SU-DHL-6 (cell line): ENCODE data around the gene ZMPSTE24.

Experiments used
- H2AFZ ChIP-seq: fragments of 200-600 bp; sonication (generic); 2 replicates; pipeline ENCODE4 v1.6.1; 2014; ENCODE audit warnings: low read depth, mild to moderate bottlenecking, moderate library complexity, mixed read lengths, antibody characterized with exemption, low read length; ENCODE audit not compliant: severe bottlenecking
- H3F3A ChIP-seq: fragments of 200-600 bp; shearing (Covaris generic); 2 replicates; pipeline ENCODE4 v1.6.0; 2016; ENCODE audit warnings: antibody characterized with exemption, mild to moderate bottlenecking; ENCODE audit not compliant: insufficient read depth
- H3K27ac ChIP-seq: fragments of 200-600 bp; sonication (generic); 2 replicates; pipeline ENCODE4 v1.5.1; 2016; ENCODE audit warnings: low read depth, mild to moderate bottlenecking, low read length, moderate library complexity, mixed read lengths
- H3K27me3 ChIP-seq: fragments of 200-600 bp; sonication (generic), shearing (Covaris generic); 2 replicates; pipeline ENCODE4 v1.6.0; 2014; ENCODE audit warnings: mild to moderate bottlenecking, low read length
- H3K36me3 ChIP-seq: fragments of 200-600 bp; sonication (generic); 2 replicates; pipeline ENCODE4 v1.6.1; 2014; ENCODE audit warnings: mild to moderate bottlenecking, low read length, mixed read lengths
- H3K4me2 ChIP-seq: fragments of 300-600, 200-600 bp; shearing (Covaris generic), sonication (generic); 2 replicates; pipeline ENCODE4 v1.6.0; 2014; ENCODE audit warnings: low read length, low read depth, mild to moderate bottlenecking; ENCODE audit not compliant: poor library complexity, severe bottlenecking
- H3K4me3 ChIP-seq: fragments of 200-600 bp; sonication (generic); 2 replicates; pipeline ENCODE4 v1.5.1; 2014; ENCODE audit warnings: antibody characterized with exemption, low read length, mild to moderate bottlenecking, mixed read lengths; ENCODE audit not compliant: insufficient read depth, poor library complexity, severe bottlenecking
- H3K79me2 ChIP-seq: fragments of 200-600 bp; sonication (generic); 2 replicates; pipeline ENCODE4 v1.6.1; 2014; ENCODE audit warnings: mild to moderate bottlenecking, low read length, moderate library complexity; ENCODE audit not compliant: insufficient read depth
- H3K9ac ChIP-seq: fragments of 200-600 bp; sonication (generic); 2 replicates; pipeline ENCODE4 v1.7.0; 2014; ENCODE audit warnings: mild to moderate bottlenecking, low read length
- H3K9me2 ChIP-seq: fragments of 200-600 bp; sonication (generic); replicated peaks from 2 replicates; pipeline ENCODE4 v1.6.1; 2014; ENCODE audit warnings: low read length; ENCODE audit not compliant: insufficient read depth
- H3K9me3 ChIP-seq: fragments of 200-600 bp; sonication (generic); 2 replicates; pipeline ENCODE4 v1.6.1; 2014; ENCODE audit warnings: low read length, mixed read lengths; ENCODE audit not compliant: insufficient read depth
- H4K20me1 ChIP-seq: fragments of 200-600 bp; sonication (generic); 2 replicates; pipeline ENCODE4 v1.6.1; 2014; ENCODE audit warnings: low read depth, mild to moderate bottlenecking, antibody characterized with exemption, low read length, moderate library complexity, mixed read lengths
- EZH2phosphoT487 ChIP-seq: fragments of 200-600 bp; sonication (generic), shearing (Covaris generic); conservative IDR thresholded peaks from 2 replicates; pipeline ENCODE4 v1.6.1; 2018; ENCODE audit warnings: mild to moderate bottlenecking, antibody characterized with exemption, low read length, moderate library complexity, mixed read lengths
- TF ChIP-seq, protein P1 (sequence below): fragments of 200-600 bp; sonication (generic); IDR thresholded peaks from one replicate; pipeline ENCODE4 v1.5.1; 2017; ENCODE audit warnings: antibody characterized with exemption, mild to moderate bottlenecking, low read length, moderate library complexity; ENCODE audit not compliant: insufficient read depth, poor library complexity, severe bottlenecking

ZMPSTE24 gene

GRCh38 chr1:40267767-40268187, 9.7 kb downstream of the ZMPSTE24 start:
- H3K27ac ChIP-seq: no peak overlapping the region

DNA sequence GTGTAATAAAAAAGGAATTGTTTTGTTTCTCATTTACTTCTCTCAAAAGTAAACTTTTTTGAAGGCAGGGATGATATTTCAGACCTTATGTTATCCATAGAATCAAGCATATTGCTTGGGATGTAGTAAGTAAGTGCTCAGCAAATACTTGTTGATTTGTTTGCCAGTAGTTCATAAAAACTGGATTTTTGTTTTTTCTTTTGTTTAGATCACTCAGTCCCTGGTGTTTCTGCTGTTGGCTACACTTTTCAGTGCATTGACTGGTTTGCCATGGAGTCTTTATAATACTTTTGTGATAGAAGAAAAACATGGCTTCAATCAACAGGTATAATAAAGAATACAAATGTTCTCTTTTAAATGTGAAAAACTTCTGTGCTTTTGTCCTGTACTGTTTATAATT, 10.2 kb downstream of the ZMPSTE24 start:
- TF ChIP-seq EZH2phosphoT487: no peak
- TF ChIP-seq, protein P1, sequence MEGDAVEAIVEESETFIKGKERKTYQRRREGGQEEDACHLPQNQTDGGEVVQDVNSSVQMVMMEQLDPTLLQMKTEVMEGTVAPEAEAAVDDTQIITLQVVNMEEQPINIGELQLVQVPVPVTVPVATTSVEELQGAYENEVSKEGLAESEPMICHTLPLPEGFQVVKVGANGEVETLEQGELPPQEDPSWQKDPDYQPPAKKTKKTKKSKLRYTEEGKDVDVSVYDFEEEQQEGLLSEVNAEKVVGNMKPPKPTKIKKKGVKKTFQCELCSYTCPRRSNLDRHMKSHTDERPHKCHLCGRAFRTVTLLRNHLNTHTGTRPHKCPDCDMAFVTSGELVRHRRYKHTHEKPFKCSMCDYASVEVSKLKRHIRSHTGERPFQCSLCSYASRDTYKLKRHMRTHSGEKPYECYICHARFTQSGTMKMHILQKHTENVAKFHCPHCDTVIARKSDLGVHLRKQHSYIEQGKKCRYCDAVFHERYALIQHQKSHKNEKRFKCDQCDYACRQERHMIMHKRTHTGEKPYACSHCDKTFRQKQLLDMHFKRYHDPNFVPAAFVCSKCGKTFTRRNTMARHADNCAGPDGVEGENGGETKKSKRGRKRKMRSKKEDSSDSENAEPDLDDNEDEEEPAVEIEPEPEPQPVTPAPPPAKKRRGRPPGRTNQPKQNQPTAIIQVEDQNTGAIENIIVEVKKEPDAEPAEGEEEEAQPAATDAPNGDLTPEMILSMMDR: no peak
- no peak overlapping the region for H3K27ac ChIP-seq

More at GRCh38 chr1:40267767-40268187, 9.7 kb downstream of the ZMPSTE24 start:
- H3K36me3 ChIP-seq: peaks cover 30% of the 10 kb centered on the region
- no peak overlapping the region for H3K4me3 ChIP-seq
- TF ChIP-seq EZH2phosphoT487: no peak
- TF ChIP-seq, protein P1: no peak
- no peak overlapping the region for H3K9ac ChIP-seq
- no peak overlapping the region for H3K4me2 ChIP-seq
- H3K9me3 ChIP-seq: no peaks in the 10 kb centered on the region
- H2AFZ ChIP-seq: no peak overlapping the region
- no peaks in the 10 kb centered on the region for H4K20me1 ChIP-seq
- peaks cover 15% of the 10 kb centered on the region for H3K79me2 ChIP-seq
- no peaks in the 10 kb centered on the region for H3K9me2 ChIP-seq
- no peaks in the 10 kb centered on the region for H3K27me3 ChIP-seq
- peaks cover 3% of the 10 kb centered on the region; the same call in 1 of the 2 replicates for H3F3A ChIP-seq

GRCh38 chr1:40270152-40270834, 12.3 kb downstream of the ZMPSTE24 start:
- H3K79me2 ChIP-seq: peaks cover 4% of the 10 kb centered on the region
- H3K36me3 ChIP-seq: peaks cover 34% of the 10 kb centered on the region

More for the DNA sequence above, 10.2 kb downstream of the ZMPSTE24 start:
- Histone ChIP-seq H3K36me3 (peaks cover 28% of the 10 kb centered on the region), H3K27me3 (no peaks in the 10 kb centered on the region), H2AFZ (no peak overlapping the region), H3K9ac (no peak overlapping the region), H3K4me2 (no peak overlapping the region), H4K20me1 (no peaks in the 10 kb centered on the region), H3K4me3 (no peak overlapping the region), H3K9me3 (no peaks in the 10 kb centered on the region), H3F3A (peaks cover 3% of the 10 kb centered on the region; the same call in 1 of the 2 replicates), H3K9me2 (no peaks in the 10 kb centered on the region), H3K79me2 (peaks cover 15% of the 10 kb centered on the region)

DNA sequence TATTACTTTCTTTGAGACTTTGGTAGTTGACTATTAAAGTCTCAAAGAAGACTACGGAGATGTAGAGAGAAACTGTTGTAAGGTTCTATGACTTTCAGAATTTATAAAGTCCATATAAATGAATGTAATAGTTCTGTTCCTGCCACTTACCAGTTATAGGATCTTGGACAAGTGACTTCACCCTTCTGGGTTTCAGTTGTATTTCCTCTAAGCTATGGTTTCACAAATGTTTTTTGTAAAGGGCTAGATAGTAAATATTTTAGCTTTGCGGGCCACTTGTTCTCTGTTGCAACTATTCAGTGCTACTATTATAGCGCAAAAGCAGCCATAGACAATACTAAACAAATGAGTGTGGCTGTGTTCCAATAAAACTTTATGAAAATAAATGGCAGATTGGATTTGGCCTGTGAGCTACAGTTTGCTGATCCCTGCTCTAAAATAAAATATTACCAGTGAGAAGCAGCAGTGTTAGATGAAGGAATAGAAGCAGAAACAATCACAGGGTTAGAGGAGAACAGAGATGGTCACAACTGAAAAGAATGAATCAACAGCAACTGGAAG, 14.7 kb downstream of the ZMPSTE24 start:
- no peak overlapping the region for H3K4me3 ChIP-seq
- H2AFZ ChIP-seq: no peak overlapping the region
- no peak overlapping the region for H3K4me2 ChIP-seq
- H4K20me1 ChIP-seq: no peaks in the 10 kb centered on the region
- no peak overlapping the region for H3K9ac ChIP-seq
- no peaks in the 10 kb centered on the region for H3K79me2 ChIP-seq
- H3K27ac ChIP-seq: no peak overlapping the region
- H3K36me3 ChIP-seq: peaks cover 34% of the 10 kb centered on the region
- no peaks in the 10 kb centered on the region for H3K9me2 ChIP-seq
- no peaks in the 10 kb centered on the region for H3K9me3 ChIP-seq
- TF ChIP-seq, protein P1: no peak
- TF ChIP-seq EZH2phosphoT487: no peak
- H3F3A ChIP-seq: peaks cover 3% of the 10 kb centered on the region; the same call in 1 of the 2 replicates
- H3K27me3 ChIP-seq: no peaks in the 10 kb centered on the region

More at GRCh38 chr1:40270152-40270834, 12.3 kb downstream of the ZMPSTE24 start:
- no peak overlapping the region for H3K4me3 ChIP-seq
- peaks cover 3% of the 10 kb centered on the region; the same call in 1 of the 2 replicates for H3F3A ChIP-seq
- TF ChIP-seq EZH2phosphoT487: no peak
- H3K27me3 ChIP-seq: no peaks in the 10 kb centered on the region
- H4K20me1 ChIP-seq: no peaks in the 10 kb centered on the region
- no peak overlapping the region for H2AFZ ChIP-seq
- no peak overlapping the region for H3K4me2 ChIP-seq
- H3K9me2 ChIP-seq: no peaks in the 10 kb centered on the region
- no peak overlapping the region for H3K27ac ChIP-seq
- no peaks in the 10 kb centered on the region for H3K9me3 ChIP-seq
- no peak overlapping the region for H3K9ac ChIP-seq
